NCI-H345 (cell line): ENCODE data around the gene AFDN.

Experiments
- DNase-seq: peaks from one replicate; lab custom pipeline; 2025; lab: John Stamatoyannopoulos, UW

The AFDN gene

DNA sequence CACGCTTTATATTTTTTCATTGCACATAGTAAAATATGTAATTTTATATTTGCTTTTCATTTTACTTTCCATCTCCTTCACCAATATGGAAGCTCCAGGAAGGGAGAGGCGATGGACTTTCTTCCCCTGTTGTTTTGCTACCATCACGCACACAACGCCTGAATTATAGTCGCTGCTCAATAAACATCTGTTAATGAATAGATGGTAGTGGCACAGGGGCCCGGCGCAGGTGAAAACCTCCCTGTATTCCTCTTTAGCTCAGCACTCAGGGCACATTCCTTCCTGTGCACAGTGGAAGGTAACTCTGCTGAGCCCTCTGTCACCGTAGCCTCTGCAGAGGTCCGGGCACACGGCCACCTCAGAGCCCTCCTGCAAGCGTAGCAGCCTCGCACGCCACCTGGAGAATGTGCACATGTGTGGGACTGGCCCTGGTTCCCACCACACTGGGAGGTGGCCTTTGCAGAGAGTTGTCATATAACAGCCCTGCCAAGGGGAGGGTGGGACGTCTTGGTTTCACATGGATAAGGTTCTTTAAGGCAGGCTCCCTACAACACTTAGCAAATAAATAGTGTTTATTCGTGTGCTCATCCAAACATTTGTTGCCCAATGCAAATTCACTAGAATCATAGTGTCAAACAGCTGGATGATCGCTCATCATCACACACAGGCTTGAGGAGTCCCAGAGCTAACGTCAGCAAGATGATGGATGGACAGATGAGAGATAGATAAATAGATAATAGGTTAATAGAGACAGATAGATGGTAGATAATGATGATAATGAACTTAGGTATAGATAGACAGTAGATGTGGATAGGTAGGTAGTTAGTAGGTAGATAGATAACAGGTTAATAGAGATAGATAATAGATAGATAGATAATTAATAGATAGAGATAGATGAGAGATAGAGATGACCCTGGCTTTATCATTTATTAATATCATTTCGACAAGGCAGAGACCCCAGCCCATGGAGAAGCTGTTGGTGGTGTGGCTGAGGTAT, 32.3 kb upstream of the AFDN start:
- DNase-seq: no peak

DNA sequence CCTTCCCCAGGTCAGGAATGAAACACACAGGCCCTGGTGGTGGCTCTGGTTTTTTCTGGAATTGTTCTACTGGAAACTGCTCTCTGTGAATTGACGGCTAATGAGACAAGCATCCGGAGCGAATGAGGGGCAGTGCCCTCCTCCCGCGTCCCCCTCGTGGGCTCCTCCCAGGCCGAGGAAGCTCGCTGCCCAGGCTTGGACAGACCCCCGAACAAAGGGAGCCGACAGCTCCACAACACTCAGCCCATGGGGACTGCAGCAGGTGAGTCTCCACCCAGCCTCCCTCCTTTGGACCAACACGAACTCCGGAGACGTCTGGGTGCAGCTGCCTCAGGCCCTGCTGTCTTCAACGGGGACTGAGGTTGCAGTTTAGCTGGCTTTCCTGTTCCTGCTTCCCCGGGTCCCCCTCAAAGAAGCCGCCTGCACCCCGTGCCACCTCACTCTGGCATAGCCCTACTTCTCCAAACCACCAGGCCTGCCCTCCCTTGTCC, 31.3 kb upstream of the AFDN start:
- no peak for DNase-seq

DNA sequence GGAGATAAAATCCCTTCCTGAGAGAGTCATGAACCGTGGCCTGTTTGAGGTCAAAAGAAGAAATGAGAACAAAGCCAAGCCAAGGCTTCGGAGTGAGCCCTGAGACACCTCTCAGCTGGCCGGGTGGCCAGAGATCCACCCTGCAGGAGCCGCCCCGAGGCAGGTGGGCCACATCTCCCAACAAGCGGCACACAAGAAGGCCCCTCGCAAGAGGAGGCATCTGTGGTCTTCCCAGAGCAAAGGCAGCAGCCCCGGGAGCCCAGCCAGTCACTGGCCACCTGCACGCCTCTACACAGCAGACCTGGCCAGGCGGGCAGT, 30.9 kb upstream of the AFDN start:
- DNase-seq: no peak

DNA sequence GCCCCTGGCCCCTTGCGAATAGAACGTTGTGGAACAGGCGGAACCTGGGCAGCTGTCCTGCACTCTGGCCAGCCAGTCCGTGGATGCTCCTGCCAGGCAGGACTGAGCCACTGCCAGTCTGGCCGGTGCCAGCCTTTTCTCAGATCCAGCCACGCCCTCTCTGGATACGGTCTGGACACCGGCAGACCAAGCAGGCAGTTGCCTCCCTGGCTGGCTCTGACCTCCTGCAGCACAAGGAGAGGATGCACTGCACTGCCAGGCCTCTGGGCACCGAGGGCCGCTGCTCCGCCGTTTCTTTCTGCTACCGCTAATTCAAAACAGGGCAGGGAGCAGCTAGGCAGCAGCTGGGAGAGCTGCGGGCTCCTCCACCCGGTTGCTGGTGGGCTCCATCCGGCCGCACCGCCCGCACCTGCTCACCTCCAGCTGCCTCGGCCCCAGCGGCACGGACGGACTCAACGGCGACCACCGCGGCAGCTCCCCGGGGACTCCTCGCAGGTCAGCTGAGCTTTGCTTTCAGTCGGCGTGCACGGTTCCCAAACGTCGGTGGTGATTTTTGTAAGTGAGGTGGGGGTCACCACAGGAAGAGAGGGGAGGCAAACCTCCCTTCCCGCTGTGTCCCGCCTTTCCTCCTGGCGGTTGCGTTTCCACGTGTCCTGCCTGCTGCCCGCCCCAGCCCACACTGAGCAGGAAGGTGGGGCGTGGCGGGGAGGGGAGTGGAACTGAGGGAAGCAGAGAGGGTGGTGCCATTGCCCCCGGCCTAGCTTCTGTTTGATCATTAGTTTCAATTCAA, 30.3 kb upstream of the AFDN start:
- no peak for DNase-seq

DNA sequence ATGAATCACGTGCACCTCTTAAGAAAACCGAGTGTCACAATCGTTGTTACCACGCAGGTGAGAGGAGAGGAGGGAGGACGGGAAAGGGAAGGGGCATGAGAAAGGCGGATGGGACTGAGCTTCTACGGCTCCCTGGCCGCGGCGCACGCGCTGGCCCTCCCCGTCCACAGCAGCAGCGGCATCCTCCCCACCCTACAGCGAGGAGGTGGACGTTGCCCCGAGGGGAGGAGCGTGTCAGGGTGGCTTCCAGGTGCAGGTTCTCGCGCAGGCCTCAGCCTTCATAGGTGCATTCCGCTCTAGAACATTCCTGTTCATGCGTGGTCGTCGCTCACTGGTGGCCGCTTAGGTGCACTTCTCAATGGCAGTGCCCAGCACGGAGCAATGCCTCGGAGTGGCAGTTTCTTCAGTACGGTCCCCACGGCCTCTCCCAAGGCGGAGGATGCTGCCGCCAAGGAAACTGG, 29.7 kb upstream of the AFDN start:
- no peak for DNase-seq

DNA sequence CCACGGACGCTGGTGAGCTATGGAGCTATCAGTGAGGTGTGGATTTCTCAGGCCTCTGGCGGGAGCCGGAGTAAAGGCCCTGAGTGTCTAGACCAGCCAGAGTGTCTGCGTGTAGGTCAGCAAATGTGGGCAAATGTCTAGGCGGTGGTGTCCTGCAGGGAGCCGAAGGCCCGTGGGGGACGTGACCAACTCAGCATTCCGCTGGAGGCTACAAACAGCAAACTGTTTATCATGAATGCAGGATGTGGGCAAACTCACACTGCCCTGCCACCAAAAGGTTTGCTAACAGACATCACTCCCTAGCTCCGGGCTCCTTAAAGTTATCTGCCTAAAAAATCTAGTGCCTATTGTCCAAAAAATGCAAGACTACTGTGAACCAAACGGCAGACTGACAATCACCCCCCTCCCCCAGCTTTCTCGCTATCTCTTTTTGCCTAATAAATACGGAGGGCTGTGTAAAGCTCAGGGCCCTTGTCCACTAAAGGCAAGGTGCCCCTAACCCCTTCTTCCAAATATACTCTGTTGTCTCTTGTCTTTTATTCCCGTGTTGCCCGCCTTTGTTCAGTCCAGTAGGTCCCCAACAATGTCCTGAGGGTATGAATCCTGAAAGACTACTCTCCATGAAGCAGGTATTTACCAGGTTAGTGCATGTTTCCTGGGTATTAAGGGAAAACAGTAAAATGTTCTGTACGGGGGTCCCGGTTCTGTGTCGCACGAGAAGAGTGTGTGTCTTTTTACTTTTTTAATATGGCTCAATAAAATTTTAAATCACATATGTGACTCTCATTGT, 29.0 kb upstream of the AFDN start:
- no peak for DNase-seq

DNA sequence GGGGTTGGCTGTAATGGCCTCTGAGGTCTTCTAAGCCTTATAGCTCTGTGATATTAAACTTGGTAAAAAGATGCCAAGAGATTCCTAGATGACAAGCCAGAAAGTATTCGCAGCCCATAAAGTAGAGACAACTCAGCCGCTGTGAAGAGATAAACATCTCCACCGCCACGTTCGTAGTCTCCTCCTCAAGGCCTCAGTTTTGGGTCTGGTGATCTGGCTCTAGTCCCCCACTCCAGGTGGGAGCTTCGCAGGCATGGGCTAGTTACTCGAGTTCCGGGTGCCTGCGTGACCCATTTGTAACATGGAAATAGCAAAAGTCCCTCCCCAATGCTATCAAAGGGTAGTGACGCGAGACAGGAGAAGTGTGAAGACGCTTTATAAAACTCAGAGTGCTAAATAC, 28.3 kb upstream of the AFDN start:
- no peak for DNase-seq

DNA sequence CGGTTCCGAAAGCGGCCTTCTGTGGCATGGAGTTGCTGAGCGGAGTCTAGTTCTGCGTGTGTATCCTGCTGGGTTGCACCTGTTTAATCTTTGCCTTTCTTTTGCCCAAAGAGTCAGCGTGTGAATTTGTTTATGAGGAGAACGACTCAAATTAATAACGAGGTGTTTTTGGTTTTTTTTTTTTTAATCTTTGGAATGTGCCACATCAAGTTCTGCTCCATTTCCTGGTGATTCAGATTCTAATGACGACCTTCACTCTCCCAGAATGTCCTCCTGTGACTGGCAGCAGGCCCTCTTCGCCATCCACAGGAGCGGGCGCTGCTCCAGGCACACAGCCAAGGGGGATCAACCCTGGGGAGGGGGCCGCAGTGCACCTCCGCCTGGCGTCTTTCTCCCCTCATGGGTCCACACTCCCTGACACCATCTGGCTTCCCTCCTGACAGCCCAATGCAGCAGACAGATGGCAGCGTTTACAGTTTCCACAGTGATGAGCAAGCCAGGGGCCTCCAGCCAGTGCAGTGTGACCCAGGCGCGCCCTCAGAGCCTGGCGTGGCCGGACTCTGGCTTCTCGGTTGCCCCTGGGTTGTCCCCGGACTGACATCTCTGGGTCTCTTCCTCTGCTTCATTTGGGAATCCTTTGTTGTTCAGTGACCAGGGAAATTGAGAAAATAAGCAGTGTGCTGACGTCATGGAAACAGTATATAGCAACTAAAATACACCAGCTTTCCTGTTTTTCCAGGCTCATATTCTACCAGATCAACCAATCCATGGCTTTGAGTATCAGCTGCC, 27.5 kb upstream of the AFDN start:
- peak; percentile 19 for DNase-seq

DNA sequence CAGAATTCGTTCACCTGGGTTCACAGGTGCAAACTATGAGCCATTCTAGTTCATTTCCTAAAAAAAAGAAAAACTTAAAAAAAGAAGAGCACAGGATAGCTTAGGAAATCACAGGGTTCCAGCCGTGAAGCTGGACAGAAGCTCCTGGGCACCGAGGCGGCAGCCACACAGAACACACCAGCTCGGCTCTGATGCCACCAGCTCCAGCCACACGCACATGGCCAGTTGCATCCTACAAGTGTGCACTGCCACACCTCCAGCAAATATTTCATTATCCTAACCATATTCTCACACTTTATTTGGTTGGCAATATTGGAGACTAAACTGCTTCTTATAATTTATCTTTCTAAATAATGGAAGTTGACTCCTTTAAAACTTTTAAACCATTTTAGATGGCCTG, 26.2 kb upstream of the AFDN start:
- DNase-seq: no peak

DNA sequence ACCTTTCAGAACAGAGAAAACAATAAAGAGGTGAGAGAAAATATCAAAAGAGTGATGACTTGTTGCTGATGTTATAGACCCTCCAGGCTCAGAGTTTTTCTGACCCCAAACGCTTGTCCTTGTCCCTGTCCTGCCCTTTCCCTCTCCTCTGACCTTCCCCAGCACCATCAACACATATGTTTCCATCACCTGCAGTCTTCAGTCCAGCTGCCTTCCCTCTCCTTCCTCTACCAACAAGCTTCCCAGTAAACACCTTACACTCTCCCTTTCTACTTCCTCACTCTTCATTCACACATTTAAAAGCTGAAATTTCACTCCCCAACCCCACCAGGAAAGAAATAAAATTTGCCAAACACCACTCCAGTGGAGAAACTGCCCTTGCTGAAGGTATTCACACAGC, 25.4 kb upstream of the AFDN start:
- no peak for DNase-seq

DNA sequence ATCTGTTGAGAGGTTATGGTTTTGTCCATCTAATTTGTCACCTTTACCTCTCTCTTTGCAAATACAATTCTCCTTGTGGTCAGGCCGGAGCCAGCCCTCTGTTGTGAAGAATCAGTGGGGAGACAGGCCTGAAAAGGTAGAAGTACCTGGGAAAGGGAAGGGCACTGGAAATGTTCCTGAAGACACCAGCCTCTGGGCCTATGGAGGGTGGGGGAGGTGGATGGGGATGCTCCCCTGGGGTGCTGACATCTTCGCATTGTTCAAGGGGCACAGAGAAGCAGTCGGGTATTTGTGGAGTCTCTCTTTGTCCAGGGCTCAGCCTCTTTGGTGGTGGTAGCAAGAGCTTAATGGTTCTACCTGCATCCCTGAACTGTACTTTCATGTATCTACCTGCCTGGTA, 24.4 kb upstream of the AFDN start:
- no peak for DNase-seq

DNA sequence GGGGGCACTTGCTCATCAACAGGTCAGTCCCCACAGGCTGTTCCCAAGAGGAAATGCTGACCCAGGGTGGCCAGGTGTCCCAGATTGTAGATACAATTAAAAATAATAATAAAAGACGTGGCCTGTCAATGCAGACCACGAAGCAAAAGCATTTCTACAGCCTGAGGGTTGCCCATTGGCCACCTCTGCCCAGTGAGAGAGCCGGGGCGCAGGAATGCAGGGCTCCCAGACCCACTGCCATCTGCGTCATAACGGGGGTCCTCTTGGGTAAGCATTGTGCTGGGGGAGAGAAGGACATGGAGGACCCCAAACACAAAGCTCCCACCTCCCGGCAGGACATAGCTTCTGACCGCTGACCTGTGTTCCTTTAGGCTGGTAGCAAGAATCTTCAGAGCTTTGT, 22.9 kb upstream of the AFDN start:
- no peak for DNase-seq

DNA sequence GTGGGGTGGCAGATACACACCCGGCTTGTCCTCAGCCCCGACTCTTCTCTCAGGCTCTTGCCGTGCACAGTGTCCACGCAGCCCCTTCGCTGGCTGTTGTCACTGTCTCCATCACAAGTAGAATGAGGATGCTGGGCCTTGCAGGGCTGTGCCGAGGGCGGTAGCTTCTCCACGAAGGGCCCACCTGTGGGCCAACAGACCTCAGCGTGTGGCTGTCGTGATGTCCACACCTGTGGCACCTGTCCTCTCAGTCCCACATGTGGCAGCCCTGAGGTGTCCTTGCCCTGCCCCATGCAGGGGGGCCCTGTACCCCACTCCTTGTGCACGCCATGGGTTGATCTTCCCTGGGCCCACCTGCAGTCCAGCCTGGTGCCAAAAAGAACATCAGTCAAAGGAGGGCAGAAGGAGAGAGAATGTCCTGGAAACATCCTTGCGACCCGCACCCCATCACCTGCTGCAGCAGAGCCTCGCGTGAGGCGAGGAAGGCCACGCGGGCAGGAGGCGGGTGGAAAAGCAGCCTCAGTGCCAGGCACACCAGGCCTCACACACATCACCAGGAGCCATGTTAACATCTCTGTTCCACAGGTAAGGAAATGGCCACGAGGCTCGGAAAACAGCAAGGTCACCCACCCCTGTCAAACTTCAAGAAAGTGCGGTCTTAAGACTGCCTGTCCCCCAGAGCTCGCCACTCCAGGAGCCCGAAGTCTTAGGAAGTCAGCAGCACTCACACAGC, 22.3 kb upstream of the AFDN start:
- DNase-seq: no peak

DNA sequence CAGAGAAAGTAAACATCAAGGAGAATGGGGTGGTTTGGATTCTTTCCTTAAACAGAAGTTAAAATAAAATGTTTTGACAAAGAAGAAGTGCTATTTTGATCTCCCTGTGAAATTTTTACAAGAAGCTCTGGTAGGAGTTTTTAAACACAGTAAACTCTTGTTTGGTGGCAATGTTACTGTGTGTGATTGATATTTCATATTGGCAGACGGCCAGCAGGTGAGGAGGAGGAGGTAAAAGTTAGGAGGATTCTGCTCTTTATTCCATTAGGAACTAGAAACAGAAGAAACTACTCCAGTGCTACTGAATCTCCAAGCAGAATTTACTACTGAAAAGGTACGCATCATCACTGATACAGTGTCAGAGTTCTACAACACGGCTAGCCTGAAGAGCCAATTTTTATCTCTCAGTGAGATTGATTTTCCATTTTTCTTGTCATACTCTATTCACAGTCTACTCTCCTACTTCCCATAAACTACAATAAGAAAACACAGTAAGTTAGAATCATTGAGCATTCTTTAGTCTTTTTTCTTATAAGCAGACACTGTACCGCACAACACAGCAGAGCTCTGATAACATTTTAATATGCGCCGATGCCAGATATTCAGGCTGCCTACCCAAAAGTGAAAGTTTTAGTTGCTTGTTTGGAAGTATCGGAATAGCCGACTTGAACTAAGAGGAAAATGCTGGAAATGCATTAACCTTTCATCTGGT, 21.2 kb upstream of the AFDN start:
- no peak for DNase-seq

DNA sequence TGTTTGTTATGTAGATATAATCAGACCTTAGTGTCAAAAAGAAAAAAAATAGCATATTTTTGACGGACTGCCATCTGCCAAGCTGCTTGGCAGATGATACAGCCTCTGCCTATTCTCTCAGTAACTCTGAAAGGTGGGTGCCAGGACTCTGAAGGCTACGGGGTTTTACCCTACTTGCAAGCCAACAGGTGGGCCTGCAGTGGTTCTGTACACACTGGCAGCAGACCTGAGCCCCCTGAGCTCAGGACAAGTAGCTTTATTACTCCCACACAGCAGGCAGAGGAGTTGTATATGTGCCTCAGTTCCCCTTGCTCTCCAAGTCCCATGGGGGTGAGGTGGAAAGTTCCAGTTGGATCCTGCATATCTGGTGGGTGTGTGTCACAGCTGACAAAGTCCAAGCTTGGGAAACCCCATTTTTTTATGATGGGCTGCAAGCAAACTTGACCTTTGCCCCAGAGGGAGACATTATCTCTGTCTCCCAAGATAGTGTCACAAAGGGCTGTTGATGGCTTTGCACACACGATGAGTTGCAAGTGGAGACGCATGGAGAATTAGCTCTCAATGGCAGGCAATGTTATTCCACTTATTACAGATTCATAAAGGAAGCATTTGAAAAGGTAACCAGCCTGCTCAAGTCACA, 20.5 kb upstream of the AFDN start:
- no peak for DNase-seq

DNA sequence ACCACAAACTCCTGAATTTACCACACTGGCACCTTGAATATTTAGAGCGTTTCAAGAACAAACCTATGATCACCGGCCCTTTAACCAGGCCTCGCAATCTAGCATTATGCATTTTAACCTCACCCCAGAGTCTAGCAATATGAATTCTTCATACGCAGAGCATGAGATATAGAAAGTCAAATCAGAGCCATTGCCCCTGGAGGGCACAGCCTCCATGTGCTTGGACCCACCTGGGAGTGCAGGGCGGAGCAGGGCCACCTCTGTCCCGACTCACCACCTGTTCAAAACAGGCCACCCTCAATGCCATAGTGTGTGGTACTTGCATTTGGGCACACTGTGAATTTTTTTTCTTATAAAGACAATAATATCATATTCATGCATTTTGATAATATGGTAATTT, 19.5 kb upstream of the AFDN start:
- DNase-seq: no peak

DNA sequence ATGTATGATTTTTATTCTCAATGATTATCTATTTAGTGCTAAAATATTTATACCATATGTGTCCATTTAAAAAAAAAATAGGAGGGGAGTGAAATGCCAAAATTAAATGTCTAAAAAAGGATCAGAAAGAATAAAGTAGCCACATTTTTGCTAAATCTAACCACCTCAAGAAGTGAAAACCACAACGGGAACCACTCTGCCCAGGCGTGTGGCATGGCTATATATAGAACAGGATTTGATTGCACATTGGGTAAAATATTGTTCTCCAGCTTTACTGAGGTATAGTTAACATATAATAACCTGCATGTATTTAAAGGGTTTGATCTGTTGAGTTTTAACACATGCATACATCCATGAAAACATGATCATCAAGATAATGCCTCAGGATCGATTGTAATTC, 19.0 kb upstream of the AFDN start:
- DNase-seq: no peak

DNA sequence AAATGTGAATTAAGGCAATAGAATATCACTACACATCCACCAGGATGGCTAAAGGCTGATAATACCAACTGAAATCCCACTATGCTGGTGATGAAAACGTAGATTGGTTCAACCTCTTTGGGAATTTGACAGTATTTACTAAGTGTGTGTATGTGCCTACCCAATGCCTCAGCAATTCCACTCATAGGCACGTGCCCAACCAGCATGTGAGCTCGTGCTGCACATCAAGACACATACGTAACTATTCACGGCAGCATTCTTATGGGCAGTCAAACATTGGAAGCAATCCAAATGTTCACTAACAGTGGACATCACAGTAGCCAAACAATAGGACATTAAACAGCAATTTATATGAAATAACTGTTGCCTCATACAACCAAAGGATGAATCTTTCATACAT, 15.7 kb upstream of the AFDN start:
- DNase-seq: no peak

DNA sequence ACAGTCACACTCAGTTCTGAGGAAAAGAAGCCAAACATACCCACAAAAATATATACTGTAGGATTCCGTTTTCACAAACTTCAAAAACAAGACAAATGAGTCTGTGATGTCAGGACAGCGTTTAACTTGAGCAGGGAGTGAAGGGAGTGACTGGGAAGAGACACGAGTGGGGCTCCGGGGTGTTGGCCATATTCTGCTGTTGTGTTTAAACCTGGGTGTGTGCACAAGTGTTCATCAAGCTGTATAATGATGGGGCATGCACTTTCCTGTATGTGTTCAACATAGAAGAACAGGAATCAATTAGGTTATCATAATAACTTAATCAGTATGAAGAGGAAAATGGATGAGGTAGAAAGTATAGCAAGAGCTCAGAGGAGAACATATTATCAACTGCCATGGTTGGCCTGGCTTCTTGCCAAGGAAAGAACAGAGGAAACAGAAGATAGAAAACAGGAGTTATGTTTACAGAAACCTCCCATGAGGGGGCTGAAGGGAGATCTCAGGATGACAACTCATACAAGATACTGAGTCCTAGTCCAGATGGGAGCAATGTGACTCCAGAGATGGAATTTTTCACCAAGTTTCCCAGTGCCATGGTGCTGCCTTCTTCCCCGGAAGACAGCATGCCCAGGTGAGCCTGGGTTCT, 15.1 kb upstream of the AFDN start:
- DNase-seq: peak; percentile 76
